Vagina (tissue), 2 donors: Measurements from ENCODE around the gene EZR. TPM values are rescaled to one million over a fixed set of nuclear protein-coding genes. Genes with fewer than 3 reads are reported as not detected.

Experiments used
- DNase-seq, 2 donors: peaks; one replicate each; pipeline ENCODE4 v3.0.0-alpha.2; 2017; ENCODE audit errors: extremely low spot score in 2 of 2
- H3K27ac ChIP-seq: fragments of 200-600 bp; sonication (generic); one replicate; pipeline ENCODE4 v1.5.1; 2019
- H3K27me3 ChIP-seq: fragments of 200-600 bp; sonication (generic); one replicate; pipeline ENCODE4 v1.5.1; 2019
- H3K36me3 ChIP-seq, 2 donors: fragments of 200-600 bp; sonication (generic); one replicate each; pipeline ENCODE4 v1.5.1; 2017 to 2019
- H3K4me1 ChIP-seq: fragments of 200-600 bp; sonication (generic); one replicate; pipeline ENCODE4 v1.5.1; 2019
- H3K4me3 ChIP-seq, 2 donors: fragments of 200-600 bp; sonication (generic); 1 replicate in 1 of 2; 2 replicates in 1 of 2; pipeline ENCODE4 v1.5.1; 2016 to 2019
- H3K9me3 ChIP-seq: fragments of 200-600 bp; sonication (generic); one replicate; pipeline ENCODE4 v1.5.1; 2019
- POLR2A ChIP-seq, 2 donors: fragments of 450-650 bp; IDR thresholded peaks; one replicate each; pipeline ENCODE4 v1.6.1; 2017; ENCODE audit warnings: antibody characterized with exemption in 2 of 2, mild to moderate bottlenecking in 2 of 2, moderate library complexity in 2 of 2
- POLR2AphosphoS5 ChIP-seq, 2 donors: sonication (generic); formaldehyde crosslinking; IDR thresholded peaks; one replicate each; pipeline ENCODE4 v1.9.0; 2017; ENCODE audit warnings: antibody characterized with exemption in 2 of 2, mild to moderate bottlenecking in 2 of 2, low read depth in 1 of 2; ENCODE audit not compliant: insufficient read depth in 1 of 2
- intact Hi-C: fragments of 100-400 bp; cut with DNase I; formaldehyde crosslinking; loops from one replicate; pipeline ENCODE4 v1.15.1; 2023
- total RNA-seq: library from RNA; depleted of rRNA; stranded (reverse); fragments of >200 nt; gene quantifications from one replicate; pipeline ENCODE4 v1.2.3, GENCODE V29; 2016
- TF ChIP-seq, protein P1 (sequence below), 3 experiments: fragments of 450-650 bp in 2 of 3; fragments of 200-600 bp in 1 of 3; sonication (generic) in 1 of 3; IDR thresholded peaks; one replicate each; pipeline ENCODE4 v1.5.1; 2017 to 2019; ENCODE audit warnings: antibody characterized with exemption in 3 of 3, mild to moderate bottlenecking in 2 of 3, moderate library complexity in 2 of 3

EZR gene
- total RNA-seq, 1 donor from 2014 or later = 99.7 TPM

DNA sequence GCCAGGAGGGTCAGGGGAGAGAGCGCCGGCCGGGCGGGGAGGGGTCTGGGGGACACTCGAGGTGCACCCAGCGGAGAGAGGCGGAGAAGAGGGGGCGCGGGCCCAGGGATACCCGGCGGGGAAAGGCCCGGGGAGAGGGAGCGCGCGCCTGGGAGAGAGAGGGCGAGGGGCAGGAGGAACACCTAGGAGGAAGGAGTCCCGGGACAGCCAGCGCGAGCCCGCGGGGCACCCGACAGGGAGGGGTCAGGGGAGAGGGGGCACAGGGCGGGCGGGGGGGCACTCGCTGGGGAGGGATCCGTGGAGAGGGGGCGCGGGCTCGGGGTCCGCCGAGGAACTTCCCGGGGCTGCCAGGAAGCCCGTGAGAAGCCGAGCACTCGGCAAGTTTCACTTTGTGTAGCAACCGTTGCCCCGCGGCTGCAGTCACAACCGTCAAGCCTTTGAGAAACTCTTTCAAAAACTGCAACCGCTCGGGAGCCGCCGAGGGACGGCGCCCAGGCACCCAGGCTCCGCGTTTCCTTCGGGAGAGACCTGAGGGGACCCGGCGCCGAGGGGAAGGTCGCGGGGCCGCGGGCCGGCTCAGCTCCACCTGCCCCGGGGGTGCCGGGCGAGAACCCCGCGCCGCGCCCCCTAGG is 471 bp downstream of the EZR start:
- Histone ChIP-seq H3K36me3 (no peaks in the 10 kb centered on the region), H3K27ac (peak overlapping the region; percentile 99), H3K4me3 (peak overlapping the region; percentile 85 to 96), H3K27me3 (no peaks in the 10 kb centered on the region), H3K4me1 (peaks cover 40% of the 10 kb centered on the region), H3K9me3 (no peaks in the 10 kb centered on the region)
- intact Hi-C loops = no loop called here
- TF ChIP-seq POLR2AphosphoS5 (IDR thresholded peaks at IDR 0.05; ENCODE audit: insufficient read depth in 1 of 2, low read depth in 1 of 2) = no peak
- TF ChIP-seq POLR2A (IDR thresholded peaks at IDR 0.05) = no peak
- TF ChIP-seq, protein P1, sequence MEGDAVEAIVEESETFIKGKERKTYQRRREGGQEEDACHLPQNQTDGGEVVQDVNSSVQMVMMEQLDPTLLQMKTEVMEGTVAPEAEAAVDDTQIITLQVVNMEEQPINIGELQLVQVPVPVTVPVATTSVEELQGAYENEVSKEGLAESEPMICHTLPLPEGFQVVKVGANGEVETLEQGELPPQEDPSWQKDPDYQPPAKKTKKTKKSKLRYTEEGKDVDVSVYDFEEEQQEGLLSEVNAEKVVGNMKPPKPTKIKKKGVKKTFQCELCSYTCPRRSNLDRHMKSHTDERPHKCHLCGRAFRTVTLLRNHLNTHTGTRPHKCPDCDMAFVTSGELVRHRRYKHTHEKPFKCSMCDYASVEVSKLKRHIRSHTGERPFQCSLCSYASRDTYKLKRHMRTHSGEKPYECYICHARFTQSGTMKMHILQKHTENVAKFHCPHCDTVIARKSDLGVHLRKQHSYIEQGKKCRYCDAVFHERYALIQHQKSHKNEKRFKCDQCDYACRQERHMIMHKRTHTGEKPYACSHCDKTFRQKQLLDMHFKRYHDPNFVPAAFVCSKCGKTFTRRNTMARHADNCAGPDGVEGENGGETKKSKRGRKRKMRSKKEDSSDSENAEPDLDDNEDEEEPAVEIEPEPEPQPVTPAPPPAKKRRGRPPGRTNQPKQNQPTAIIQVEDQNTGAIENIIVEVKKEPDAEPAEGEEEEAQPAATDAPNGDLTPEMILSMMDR (IDR thresholded peaks at IDR 0.05) = no peak
- DNase-seq = peak in 1 of 2 donors; percentile 88

DNA sequence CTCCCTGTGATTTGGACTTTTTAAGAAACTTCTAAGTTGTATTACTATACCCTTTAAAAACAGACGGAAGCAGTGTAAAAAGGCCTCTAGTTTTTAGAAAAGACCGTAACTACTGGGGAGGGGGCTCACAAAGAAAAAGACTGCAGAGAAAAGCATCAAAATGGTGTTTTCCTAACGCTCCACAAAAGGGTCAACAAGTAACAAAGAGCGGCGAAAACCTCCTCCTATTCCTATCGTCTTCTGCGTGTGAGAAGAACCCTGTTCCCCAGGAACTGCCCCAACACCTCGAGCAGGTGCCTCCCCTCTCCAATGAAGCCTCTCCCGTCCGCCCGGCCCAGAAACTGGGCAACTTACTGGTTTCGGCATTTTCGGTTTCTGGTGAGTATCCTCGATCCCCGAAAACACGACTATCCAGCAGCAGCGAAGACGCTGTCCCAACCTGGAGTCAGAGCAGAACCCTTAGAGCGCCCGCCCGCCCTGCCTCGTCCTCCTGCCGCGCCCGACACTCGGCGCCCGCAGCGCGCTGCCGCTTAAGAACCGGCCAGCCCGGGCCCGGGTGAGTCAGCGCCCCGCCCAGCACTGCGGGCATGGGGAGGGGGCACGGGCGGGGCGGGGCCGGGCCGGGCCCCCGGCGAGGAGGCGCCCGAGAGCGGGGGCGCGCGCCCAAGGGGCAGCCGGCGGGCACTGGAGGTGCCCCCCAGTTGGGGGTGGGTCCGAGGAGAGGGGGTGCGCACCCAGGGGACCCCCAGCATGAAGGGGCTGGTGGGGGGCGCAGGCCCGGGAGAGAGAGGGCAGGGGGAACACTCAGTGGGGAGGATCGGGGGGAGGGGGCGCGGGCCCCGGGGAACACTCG is 1.2 kb downstream of the EZR start:
- intact Hi-C loops = no loop called here
- H3K27ac ChIP-seq = peak overlapping the region; percentile 99
- peak in 1 of 2 donors; percentile 75 for TF ChIP-seq POLR2A (IDR thresholded peaks at IDR 0.05)
- peak in 1 of 2 donors; percentile 79 for TF ChIP-seq POLR2AphosphoS5 (IDR thresholded peaks at IDR 0.05; ENCODE audit: insufficient read depth in 1 of 2, low read depth in 1 of 2)
- TF ChIP-seq, protein P1 (IDR thresholded peaks at IDR 0.05) = no peak
- no peaks in the 10 kb centered on the region for H3K9me3 ChIP-seq
- H3K4me3 ChIP-seq = peak overlapping the region; percentile 85 to 96
- peaks cover 45% of the 10 kb centered on the region for H3K4me1 ChIP-seq
- DNase-seq = peak in 1 of 2 donors; percentile 86
- H3K27me3 ChIP-seq = no peaks in the 10 kb centered on the region
- no peaks in the 10 kb centered on the region for H3K36me3 ChIP-seq

DNA sequence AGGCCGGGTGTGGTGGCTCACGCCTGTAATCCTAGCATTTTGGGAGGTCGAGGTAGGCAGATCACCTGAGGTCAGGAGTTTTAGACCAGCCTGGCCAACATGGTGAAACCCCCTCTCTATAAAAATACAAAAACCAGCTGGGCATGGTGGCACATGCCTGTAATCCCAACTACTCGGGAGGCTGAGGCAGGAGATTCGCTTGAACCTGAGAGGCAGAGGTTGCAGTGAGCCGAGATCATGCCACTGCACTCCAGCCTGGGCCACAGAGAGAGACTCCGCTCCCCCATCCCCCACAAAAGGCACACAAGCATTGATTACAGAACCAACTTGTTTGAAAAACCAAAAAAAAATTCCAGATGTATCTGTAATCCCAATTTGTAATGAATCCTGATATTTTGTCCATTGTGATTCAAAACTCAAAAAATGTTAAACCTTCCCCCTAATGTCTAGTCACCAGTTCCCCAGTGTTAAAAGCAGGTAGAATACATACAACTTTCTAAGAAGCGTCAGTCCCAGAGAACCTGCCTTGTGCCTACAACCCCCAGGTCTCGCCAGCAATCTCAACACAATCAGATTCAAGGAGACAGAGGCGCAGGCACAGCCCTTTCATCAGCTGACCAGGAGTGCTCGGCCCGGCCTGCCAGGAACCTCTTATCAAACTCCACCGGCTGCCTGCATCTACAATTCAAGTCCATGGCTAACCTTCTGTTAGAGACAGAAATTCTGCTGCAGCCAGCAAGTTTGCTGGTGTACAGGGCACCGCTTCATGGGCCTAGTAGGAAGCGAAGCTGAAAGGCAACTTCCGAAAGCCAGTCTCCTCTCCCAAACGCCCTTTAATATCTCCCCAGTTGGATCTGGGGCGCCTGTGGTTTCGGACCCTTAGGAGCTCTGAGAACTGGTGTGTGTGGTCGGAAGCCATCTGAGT is 2.1 kb downstream of the EZR start:
- Histone ChIP-seq H3K27ac (peak overlapping the region; percentile 99), H3K4me1 (peaks cover 54% of the 10 kb centered on the region), H3K36me3 (no peaks in the 10 kb centered on the region), H3K27me3 (no peaks in the 10 kb centered on the region), H3K9me3 (no peaks in the 10 kb centered on the region), H3K4me3 (peak overlapping the region; percentile 85 to 96)
- TF ChIP-seq, protein P1 (IDR thresholded peaks at IDR 0.05) = no peak
- TF ChIP-seq POLR2A (IDR thresholded peaks at IDR 0.05) = no peak
- TF ChIP-seq POLR2AphosphoS5 (IDR thresholded peaks at IDR 0.05; ENCODE audit: insufficient read depth in 1 of 2, low read depth in 1 of 2) = no peak
- intact Hi-C loops = no loop called here
- DNase-seq = peak in 1 of 2 donors; percentile 84

DNA sequence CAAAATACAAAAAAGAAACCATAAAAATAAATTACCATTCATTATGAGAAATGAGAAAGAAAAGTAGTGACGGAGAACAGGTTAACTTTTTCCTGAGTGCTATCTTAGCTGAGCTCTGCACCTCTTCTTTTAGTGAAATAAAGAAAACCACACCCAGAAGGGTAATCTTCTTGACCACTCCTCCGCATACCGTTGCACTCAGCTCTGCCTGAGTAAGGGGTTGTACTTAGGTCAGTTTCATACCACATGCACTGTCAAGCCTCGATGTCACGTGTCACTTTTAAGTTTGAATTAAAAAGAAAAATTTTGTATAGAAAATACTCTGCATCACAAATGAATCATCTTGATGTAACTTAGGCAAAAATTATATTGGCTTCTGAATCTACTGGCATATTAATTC is 2.8 kb downstream of the EZR start:
- H3K4me1 ChIP-seq = peaks cover 59% of the 10 kb centered on the region
- TF ChIP-seq POLR2AphosphoS5 (IDR thresholded peaks at IDR 0.05; ENCODE audit: insufficient read depth in 1 of 2, low read depth in 1 of 2) = peak in 1 of 2 donors; percentile 19
- no peak for TF ChIP-seq POLR2A (IDR thresholded peaks at IDR 0.05)
- intact Hi-C loops = no loop called here

GRCh38 chr6:158815907-158816306 is 3.3 kb downstream of the EZR start:
- Histone ChIP-seq H3K4me1 (peaks cover 62% of the 10 kb centered on the region), H3K36me3 (no peaks in the 10 kb centered on the region), H3K27ac (peak overlapping the region; percentile 99), H3K9me3 (no peaks in the 10 kb centered on the region), H3K4me3 (peak overlapping the region in 1 of 2 donors; percentile 96), H3K27me3 (no peaks in the 10 kb centered on the region)
- TF ChIP-seq, protein P1 (IDR thresholded peaks at IDR 0.05) = no peak
- TF ChIP-seq POLR2A (IDR thresholded peaks at IDR 0.05) (no peak), POLR2AphosphoS5 (IDR thresholded peaks at IDR 0.05; ENCODE audit: insufficient read depth in 1 of 2, low read depth in 1 of 2) (no peak)
- no peak for DNase-seq
- intact Hi-C loops = no loop called here

More for the DNA sequence above, 2.8 kb downstream of the EZR start:
- H3K27ac ChIP-seq = peak overlapping the region; percentile 99
- no peaks in the 10 kb centered on the region for H3K9me3 ChIP-seq
- no peaks in the 10 kb centered on the region for H3K27me3 ChIP-seq
- H3K4me3 ChIP-seq = peak overlapping the region in 1 of 2 donors; percentile 96
- no peak for DNase-seq
- H3K36me3 ChIP-seq = no peaks in the 10 kb centered on the region
